GM19099 (cell line): Measurements from ENCODE around the gene AGPAT3.

Source experiments
- POLR2A ChIP-seq: IDR thresholded peaks from 3 replicates; pipeline ENCODE4 v1.6.1; 2011; ENCODE audit warnings: low read depth; ENCODE audit not compliant: insufficient read length; ENCODE audit errors: extremely low read depth

The AGPAT3 gene

DNA sequence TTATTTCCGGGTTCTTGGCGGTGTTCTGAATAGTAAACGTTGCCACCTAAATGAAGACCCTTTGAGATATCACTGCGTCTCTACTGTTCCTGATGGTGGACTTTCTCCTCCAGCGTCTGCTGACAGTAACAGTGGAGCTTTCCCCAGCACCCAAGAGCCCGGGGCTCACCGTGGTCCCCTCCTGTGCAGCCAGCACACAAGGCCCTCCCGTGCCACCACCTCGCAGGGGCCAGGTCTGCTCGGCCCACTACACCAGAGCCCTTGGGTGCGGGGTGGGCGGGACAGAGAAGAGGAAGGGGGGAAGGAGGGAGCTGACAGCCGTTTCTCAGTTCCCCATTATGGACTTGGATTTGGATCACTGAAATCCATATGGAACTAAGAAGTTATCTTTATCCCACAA lies 85.9 kb downstream of the AGPAT3 start:
- no peak for TF ChIP-seq POLR2A

GRCh38 chr21:43951911-43952703 lies 87.1 kb downstream of the AGPAT3 start:
- TF ChIP-seq POLR2A: no peak

- TF ChIP-seq POLR2A: no peak
Observed at GRCh38 chr21:43953021-43953420, 88.0 kb downstream of the AGPAT3 start.

DNA sequence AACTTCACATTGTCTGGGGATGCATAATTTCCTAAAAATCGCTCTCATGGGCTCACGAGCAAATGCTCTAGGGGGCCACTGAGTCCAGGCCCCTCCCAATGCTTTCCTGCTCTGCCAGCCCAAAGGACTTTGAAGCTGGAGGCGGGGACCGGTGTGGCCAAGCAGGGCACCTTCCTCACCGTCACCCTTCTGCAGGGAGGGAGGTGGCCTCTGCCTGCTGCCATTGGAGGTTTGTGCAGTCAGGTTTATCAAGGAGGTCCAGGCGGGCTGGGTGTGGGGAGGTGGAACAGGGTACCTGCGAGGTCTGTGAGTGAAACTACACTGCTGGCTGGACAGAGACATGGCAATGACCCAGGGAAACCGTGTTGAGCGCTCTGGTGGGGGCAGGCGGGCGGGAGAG lies 89.0 kb downstream of the AGPAT3 start:
- no peak for TF ChIP-seq POLR2A

- no peak for TF ChIP-seq POLR2A
Observed at GRCh38 chr21:43954896-43955295, 89.9 kb downstream of the AGPAT3 start.

- TF ChIP-seq POLR2A: no peak
Observed at GRCh38 chr21:43956019-43956669, 91.1 kb downstream of the AGPAT3 start.

- TF ChIP-seq POLR2A: no peak
Observed at GRCh38 chr21:43956670-43957035, 91.6 kb downstream of the AGPAT3 start.

DNA sequence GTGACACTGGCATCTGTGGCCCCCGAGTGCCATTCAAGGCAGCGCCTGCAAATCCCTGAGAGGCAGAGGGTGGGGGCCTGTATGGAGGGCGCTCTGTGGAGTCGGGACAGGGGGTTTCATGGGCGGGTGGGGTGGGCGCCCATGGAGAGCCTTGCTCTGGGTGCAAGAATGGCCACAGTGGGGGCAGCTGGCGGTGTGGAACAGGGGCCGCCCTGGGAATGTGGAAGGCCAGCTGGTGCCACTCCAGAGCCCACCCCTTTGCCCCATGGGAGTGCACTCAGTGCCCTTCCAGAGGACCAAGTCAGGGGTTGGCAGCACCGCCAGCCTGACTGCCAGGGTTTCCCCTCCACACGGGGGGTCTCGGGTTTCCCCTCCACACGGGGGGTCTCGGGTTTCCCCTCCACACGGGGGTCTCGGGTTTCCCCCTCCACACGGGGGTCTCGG lies 92.1 kb downstream of the AGPAT3 start:
- no peak for TF ChIP-seq POLR2A

GRCh38 chr21:43957611-43958362 lies 92.8 kb downstream of the AGPAT3 start:
- TF ChIP-seq POLR2A: no peak

- TF ChIP-seq POLR2A: no peak
Observed at GRCh38 chr21:43958364-43959158, 93.5 kb downstream of the AGPAT3 start.

- TF ChIP-seq POLR2A: no peak
Observed at GRCh38 chr21:43959231-43960116, 94.5 kb downstream of the AGPAT3 start.

- no peak for TF ChIP-seq POLR2A
Observed at GRCh38 chr21:43961382-43961909, 96.4 kb downstream of the AGPAT3 start.

- no peak for TF ChIP-seq POLR2A
Observed at GRCh38 chr21:43965911-43966585, 101.0 kb downstream of the AGPAT3 start.
